ENCODE results near the gene ZNF322. TPM values are rescaled to one million over a fixed set of nuclear protein-coding genes. Genes with fewer than 3 reads are reported as not detected.

ZNF322 gene
- polyA plus RNA-seq, 1 of the 3 experiments (the other 2 are of a cell fraction) = 4.0 TPM

GRCh38 chr6:26594131-26594498, 65.4 kb downstream of the ZNF322 start (continued):
- TF ChIP-seq REST (IDR thresholded peaks at IDR 0.05; ENCODE audit: low read depth, low read length) (no peak), USF1 (IDR thresholded peaks at IDR 0.05; ENCODE audit: borderline replicate concordance, low read depth) (no peak), CHD2 (IDR thresholded peaks at IDR 0.05; ENCODE audit: low read length, partially characterized antibody) (no peak), FOXJ3 (CRISPR knock-in tag; IDR thresholded peaks at IDR 0.05) (no peak), RAD21 (IDR thresholded peaks at IDR 0.05; ENCODE audit: low read length) (no peak), CTCF (IDR thresholded peaks at IDR 0.05) (no peak)

- 60% methylated on average over 20 of the region's 20 CpGs for WGBS (ENCODE audit: low lambda C conversion rate)
- DNase-seq = no peak
- H3K9me3 ChIP-seq = no peaks in the 10 kb centered on the region
- peaks cover 8% of the 10 kb centered on the region; the same call in 1 of the 2 replicates for H3K27me3 ChIP-seq (ENCODE audit: insufficient read depth)
- H3K79me2 ChIP-seq (ENCODE audit: insufficient read depth) = peaks cover 17% of the 10 kb centered on the region
- TF ChIP-seq FOSL2 (IDR thresholded peaks at IDR 0.05; ENCODE audit: borderline replicate concordance, low read depth) (no peak), GABPA (IDR thresholded peaks at IDR 0.05; ENCODE audit: low read depth) (no peak), FOXM1 (IDR thresholded peaks at IDR 0.05; ENCODE audit: low read depth) (no peak)
- no peak overlapping the region for H3K4me2 ChIP-seq
- no peak overlapping the region for H3K4me3 ChIP-seq (ENCODE audit: low read depth in 2 of 2, low read length in 1 of 2)
- H3F3A ChIP-seq (replicated peaks; ENCODE audit: insufficient read depth) = peaks cover 22% of the 10 kb centered on the region
- H3K4me1 ChIP-seq (ENCODE audit: control insufficient read depth in 1 of 2, insufficient read depth in 2 of 2, low read depth in 1 of 2, low read length in 1 of 2) = peaks cover 5 to 15% of the 10 kb centered on the region in 2 experiments; a peak in 3 of 4 replicates
- no peak overlapping the region for H3K27ac ChIP-seq (ENCODE audit: low read depth in 2 of 2, low read length in 1 of 2)
- H3K9ac ChIP-seq = no peak overlapping the region
- ChIA-PET CTCF (interaction anchor here (2.7 to 7.9 kb wide), 4 partner anchors 16 to 534 kb away, joined by 10 to 183 read pairs (median 42); no protein-coding TSS in a partner anchor), POLR2A (interaction anchor here (0.6 kb wide), 1 partner anchor 50 kb away, joined by 3 read pairs; no protein-coding TSS in a partner anchor)
- H3K36me3 ChIP-seq (replicated peaks in 1 of 2; ENCODE audit: control insufficient read depth in 1 of 2, insufficient read depth in 2 of 2, low read length in 1 of 2) = peaks cover 5 to 6% of the 10 kb centered on the region in 2 experiments
- H2AFZ ChIP-seq (ENCODE audit: low read depth) = 0 out of 2 replicates have a peak overlapping the region, but pooled peaks have one; percentile 25
- H4K20me1 ChIP-seq (ENCODE audit: insufficient read depth) = no peaks in the 10 kb centered on the region
- H3K9me2 ChIP-seq = no peaks in the 10 kb centered on the region
Measured at GRCh38 chr6:26593278-26594130, 66.0 kb downstream of the ZNF322 start.
